NCI-H1105 (cell line): ENCODE measurements around the gene LILRA5.
"Not testable (repeated sequence)": the region's sequence is repeated elsewhere in the genome, so short reads cannot be mapped to it uniquely, and the experiment has no call there.

Experiments used
- DNase-seq: peaks from one replicate; lab custom pipeline; 2025; lab: John Stamatoyannopoulos, UW

LILRA5 gene

DNA sequence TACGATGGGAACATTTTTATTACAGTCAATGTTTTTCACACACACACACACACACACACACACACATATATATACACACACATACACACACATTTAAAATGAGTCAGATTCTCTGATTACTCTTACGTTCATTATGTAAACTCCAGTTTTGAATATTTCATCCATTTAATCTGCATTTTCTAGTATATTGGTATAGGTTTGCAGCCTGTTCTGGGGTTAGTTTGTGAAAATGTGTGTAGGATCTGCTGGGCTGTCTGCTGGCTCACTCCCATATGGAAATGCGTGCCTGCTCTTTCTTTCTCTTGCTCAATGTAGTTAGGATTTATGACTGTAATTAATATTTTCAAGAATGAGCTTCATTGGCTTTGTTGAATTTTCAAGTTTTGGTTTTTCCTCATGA, 39.1 kb downstream of the LILRA5 start:
- no peak for DNase-seq

DNA sequence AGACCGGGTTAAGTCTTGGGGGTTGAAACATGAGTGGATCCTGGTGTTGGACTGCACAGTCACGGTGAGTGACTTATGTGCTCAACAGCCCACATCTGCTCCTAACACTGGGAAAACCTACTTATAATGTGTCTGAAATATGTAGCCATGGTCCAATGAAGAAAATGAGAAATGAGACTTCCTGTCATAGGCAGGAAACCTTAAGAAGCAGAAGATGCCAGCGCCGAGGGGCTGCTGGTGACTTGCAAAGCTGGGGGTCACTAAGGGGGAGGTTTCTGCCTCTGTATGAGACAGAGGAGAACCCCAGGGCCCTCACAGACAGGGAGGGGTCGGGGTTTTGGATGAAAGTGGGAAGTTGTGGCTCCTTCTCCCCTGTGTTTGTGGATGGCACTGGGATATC, 40.8 kb downstream of the LILRA5 start:
- not testable (repeated sequence) for DNase-seq

DNA sequence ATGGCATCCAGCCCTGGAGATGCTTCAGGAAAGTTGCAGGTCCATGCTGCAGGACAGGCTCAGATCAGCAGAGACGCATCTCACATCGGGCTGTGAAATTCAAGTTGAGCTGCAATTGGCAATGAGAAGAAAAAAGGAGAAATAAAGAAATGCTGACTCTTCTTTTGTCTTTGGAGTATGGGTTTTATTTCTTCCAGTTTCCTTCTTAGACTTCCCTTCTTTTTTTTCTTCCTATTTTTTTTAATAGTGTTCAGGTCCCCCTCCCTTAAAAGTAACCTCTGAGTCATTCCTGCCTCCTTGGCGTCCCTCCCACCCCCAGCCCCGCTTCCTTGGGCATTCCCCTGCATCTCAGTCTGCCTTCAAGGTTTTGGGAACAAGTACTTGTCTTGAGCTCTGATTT, 41.4 kb downstream of the LILRA5 start:
- DNase-seq = not testable (repeated sequence)

- no peak for DNase-seq
Measured at GRCh38 chr19:54271106-54271505, 41.9 kb downstream of the LILRA5 start.

DNA sequence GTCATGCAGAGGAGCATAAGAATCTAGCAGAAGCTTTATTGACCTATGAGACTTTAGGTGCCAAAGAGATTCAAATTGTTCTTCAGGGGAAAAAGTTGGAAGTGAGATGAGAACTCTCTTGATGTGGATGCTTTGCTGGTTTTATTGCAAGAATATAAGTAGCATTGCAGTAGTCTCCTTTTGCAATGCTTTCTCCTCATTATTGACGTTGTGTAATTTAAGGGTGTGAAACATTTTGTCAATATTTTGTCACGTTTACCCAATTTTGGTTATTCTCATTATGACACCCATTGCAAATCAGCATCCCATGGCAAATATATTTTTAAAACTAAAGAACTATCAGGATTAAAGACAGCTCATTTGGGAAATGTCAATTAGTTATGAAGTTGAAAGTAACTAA, 44.0 kb downstream of the LILRA5 start:
- no peak for DNase-seq

DNA sequence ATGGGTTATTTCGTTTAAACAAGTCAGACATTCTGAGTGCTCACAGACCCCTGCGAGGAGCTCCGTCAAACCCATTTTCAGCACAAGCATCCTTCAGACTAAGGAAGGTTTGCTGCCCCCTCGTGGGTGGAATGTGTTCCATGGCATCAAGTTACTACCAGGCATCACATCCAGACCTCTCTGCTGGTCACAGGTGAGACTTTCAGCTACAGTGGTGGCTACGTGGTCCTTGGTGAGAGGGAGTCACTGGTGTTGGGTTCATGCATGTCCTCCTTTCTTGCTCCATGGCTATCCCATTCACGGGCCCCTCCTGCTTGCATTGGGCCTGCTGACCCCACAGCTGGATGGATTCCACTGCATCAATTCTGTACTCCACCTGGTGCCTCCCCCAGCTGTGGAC, 46.8 kb downstream of the LILRA5 start:
- peak; percentile 59 for DNase-seq

- DNase-seq = no peak
Measured at GRCh38 chr19:54262470-54262869, 50.5 kb downstream of the LILRA5 start.

DNA sequence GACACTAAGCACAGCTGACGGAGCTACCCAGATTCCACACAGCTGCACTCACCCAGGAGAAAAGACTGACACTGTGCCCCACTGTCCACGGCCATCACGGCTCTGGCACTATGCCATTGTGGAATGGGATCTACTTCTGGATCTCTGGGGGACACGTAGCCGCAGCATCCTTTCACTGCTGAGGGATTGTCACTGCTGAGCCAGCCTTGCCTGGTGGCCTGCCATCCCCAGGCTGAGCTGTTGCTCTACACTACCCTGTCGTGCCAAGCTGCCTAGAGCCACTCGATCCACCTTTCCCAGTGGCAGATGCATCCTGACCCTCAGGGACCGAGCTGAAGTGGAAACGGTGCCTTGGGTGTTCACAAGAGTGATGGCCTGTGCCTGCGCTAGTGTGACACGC, 50.9 kb downstream of the LILRA5 start:
- no peak for DNase-seq

DNA sequence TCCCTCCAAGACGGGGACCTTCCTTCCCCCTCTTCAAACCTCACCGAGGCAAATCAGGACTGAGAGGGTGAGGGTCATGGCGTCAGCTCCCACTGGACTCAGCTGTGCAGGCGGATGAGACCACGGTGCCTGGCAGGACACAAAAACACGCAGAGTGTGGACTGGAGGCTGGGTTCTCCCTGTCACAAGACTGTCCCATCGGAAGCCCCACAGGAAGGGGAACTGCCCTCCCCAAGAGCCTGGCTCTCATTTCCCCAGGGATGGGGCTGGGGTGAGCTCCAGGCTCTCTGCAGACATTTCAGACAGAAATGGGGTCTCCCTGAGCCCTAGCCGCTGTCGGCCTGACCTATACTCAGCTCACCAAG, 55.9 kb downstream of the LILRA5 start, which contains the start of gene LILRB5:
TSS of gene LILRB5 (minus strand) at position 158 of the 365 bp plus-strand sequence. CDS start at position 78, 80 bp downstream.
- DNase-seq = no peak
